AG10803 (cell line): Measurements from ENCODE around the gene GAREM1.

ENCODE experiments used
- DNase-seq: peaks from one replicate; pipeline ENCODE4 v3.0.0; 2010; ENCODE audit warnings: low read depth
- H3K4me3 ChIP-seq: 2 replicates; pipeline ENCODE4 v1.5.1; 2011; ENCODE audit warnings: mild to moderate bottlenecking, low read length, control low read depth
- TF ChIP-seq, protein P1 (sequence below): conservative IDR thresholded peaks from 2 replicates; pipeline ENCODE4 v1.5.1; 2011; ENCODE audit warnings: mild to moderate bottlenecking, low read length, control low read depth, inconsistent platforms

The GAREM1 gene

DNA sequence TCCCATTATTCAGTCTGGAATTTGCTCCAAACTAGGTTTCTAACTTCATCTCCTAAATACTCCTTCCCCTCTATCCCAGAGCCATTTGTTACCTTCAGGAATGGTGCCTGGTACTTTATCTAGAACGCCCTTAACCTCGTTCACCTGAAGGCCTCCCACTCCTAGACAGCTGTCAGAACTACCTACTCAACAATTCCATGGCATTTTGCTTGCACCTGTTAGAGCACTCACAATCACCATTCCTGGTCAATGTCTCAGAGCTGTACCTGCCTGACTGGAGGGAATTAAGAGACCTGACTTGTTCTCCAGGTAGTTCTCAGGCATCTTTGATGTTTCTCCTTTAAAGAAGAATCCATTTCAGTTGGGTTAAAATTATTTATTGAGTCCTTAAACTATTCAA is 88.9 kb downstream of the GAREM1 start:
- TF ChIP-seq, protein P1, sequence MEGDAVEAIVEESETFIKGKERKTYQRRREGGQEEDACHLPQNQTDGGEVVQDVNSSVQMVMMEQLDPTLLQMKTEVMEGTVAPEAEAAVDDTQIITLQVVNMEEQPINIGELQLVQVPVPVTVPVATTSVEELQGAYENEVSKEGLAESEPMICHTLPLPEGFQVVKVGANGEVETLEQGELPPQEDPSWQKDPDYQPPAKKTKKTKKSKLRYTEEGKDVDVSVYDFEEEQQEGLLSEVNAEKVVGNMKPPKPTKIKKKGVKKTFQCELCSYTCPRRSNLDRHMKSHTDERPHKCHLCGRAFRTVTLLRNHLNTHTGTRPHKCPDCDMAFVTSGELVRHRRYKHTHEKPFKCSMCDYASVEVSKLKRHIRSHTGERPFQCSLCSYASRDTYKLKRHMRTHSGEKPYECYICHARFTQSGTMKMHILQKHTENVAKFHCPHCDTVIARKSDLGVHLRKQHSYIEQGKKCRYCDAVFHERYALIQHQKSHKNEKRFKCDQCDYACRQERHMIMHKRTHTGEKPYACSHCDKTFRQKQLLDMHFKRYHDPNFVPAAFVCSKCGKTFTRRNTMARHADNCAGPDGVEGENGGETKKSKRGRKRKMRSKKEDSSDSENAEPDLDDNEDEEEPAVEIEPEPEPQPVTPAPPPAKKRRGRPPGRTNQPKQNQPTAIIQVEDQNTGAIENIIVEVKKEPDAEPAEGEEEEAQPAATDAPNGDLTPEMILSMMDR, result no peak
- no peak overlapping the region for H3K4me3 ChIP-seq
- no peak for DNase-seq

GRCh38 chr18:32380559-32380958 is 90.1 kb downstream of the GAREM1 start:
- H3K4me3 ChIP-seq, result no peak overlapping the region
- TF ChIP-seq, protein P1, result no peak
- no peak for DNase-seq

DNA sequence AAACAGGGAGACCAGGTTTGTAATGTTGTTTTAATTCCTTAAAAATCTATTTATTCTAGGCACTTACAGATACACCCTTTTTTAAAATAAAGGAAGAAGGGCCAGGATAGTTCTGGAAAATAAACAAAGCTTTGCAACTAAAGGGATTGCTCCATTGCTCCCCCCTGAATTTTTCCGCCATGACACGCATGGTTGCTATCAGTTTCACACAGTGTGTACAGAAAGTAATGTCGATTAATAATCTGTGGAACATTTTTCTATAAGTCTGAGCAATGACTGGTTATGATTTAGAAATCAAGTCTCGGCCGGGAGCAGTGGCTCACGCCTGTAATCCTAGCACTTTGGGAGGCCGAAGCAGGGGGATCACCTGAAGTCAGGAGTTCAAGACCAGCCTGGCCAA is 90.8 kb downstream of the GAREM1 start:
- H3K4me3 ChIP-seq, result no peak overlapping the region
- DNase-seq, result no peak
- TF ChIP-seq, protein P1, result no peak

- TF ChIP-seq, protein P1, result no peak
- DNase-seq, result no peak
- H3K4me3 ChIP-seq, result no peak overlapping the region
Measured at GRCh38 chr18:32378705-32379104, 92.0 kb downstream of the GAREM1 start.

- no peak for DNase-seq
- no peak overlapping the region for H3K4me3 ChIP-seq
- TF ChIP-seq, protein P1, result no peak
Measured at GRCh38 chr18:32373995-32374394, 96.7 kb downstream of the GAREM1 start.

- no peak overlapping the region for H3K4me3 ChIP-seq
- TF ChIP-seq, protein P1, result no peak
- no peak for DNase-seq
Measured at GRCh38 chr18:32373505-32373904, 97.2 kb downstream of the GAREM1 start.

- TF ChIP-seq, protein P1, result no peak
- DNase-seq, result no peak
Measured at GRCh38 chr18:32372381-32373061, 98.2 kb downstream of the GAREM1 start.

More at GRCh38 chr18:32372381-32373061, 98.2 kb downstream of the GAREM1 start:
- no peak overlapping the region for H3K4me3 ChIP-seq
